Upper lobe of left lung (tissue), 6 donors: ENCODE data around the gene NLRP1. TPM values are rescaled to one million over a fixed set of nuclear protein-coding genes. Genes with fewer than 3 reads are reported as not detected.
"Not testable (repeated sequence)": the region's sequence is repeated elsewhere in the genome, so short reads cannot be mapped to it uniquely, and the experiment has no call there.

Experiments used
- ATAC-seq, 2 donors: fragments of 200-7000 bp; cut with Tn5 transposase; one replicate each; pipeline ENCODE4 v1.9.1; 2022; ENCODE audit warnings: mild to moderate bottlenecking in 2 of 2, moderate library complexity in 2 of 2; ENCODE audit not compliant: low FRiP score in 2 of 2
- DNase-seq, 2 donors: peaks; one replicate each; pipeline ENCODE4 v3.0.0-alpha.2; 2019 to 2020
- H3K27ac ChIP-seq, 4 donors: fragments of 200-600 bp; sonication (generic); one replicate each; pipeline ENCODE4 v1.5.1; 2016 to 2019
- H3K27me3 ChIP-seq, 4 donors: fragments of 200-600 bp; sonication (generic); one replicate each; pipeline ENCODE4 v1.5.1; 2017 to 2019
- H3K36me3 ChIP-seq, 4 donors: fragments of 200-600 bp; sonication (generic); one replicate each; pipeline ENCODE4 v1.5.1; 2016 to 2019
- H3K4me1 ChIP-seq, 4 donors: fragments of 200-600 bp; sonication (generic); one replicate each; pipeline ENCODE4 v1.5.1; 2018 to 2019
- H3K4me3 ChIP-seq, 4 donors: fragments of 200-600 bp; sonication (generic); one replicate each; pipeline ENCODE4 v1.5.1; 2017 to 2019; ENCODE audit warnings: mild to moderate bottlenecking in 2 of 4, moderate library complexity in 1 of 4
- H3K9me3 ChIP-seq, 4 donors: fragments of 200-600 bp; sonication (generic); one replicate each; pipeline ENCODE4 v1.5.1; 2018 to 2019
- CTCF ChIP-seq, 6 experiments: fragments of 450-650 bp in 4 of 6; fragments of 200-600 bp in 2 of 6; sonication (generic) in 2 of 6; IDR thresholded peaks; one replicate each; pipeline ENCODE4 v1.5.1; 2016 to 2019; ENCODE audit warnings: antibody characterized with exemption in 6 of 6
- EP300 ChIP-seq, 4 donors: sonication (generic); formaldehyde crosslinking; IDR thresholded peaks; one replicate each; pipeline ENCODE4 v1.5.1; 2017; ENCODE audit warnings: antibody characterized with exemption in 4 of 4, control low read depth in 2 of 4
- POLR2A ChIP-seq, 4 donors: fragments of 450-650 bp; IDR thresholded peaks; one replicate each; pipeline ENCODE4 v1.5.1; 2016 to 2017; ENCODE audit warnings: antibody characterized with exemption in 4 of 4, mild to moderate bottlenecking in 2 of 4
- POLR2AphosphoS5 ChIP-seq, 2 donors: sonication (generic); formaldehyde crosslinking; IDR thresholded peaks; one replicate each; pipeline ENCODE4 v1.5.1; 2017; ENCODE audit warnings: antibody characterized with exemption in 2 of 2
- WGBS, 2 donors: methylation state at CpG; one replicate each; pipeline ENCODE4 v1.1.5; 2017 to 2018; 5-methylcytosine and 5-hydroxymethylcytosine counted together
- total RNA-seq, 6 donors: library from RNA; depleted of rRNA in 4 of 6; stranded (reverse); fragments of >200 nt in 4 of 6; gene quantifications; one replicate each; pipeline versions ENCODE4 v1.1.0 to v1.2.1, GENCODE V29; 2016 to 2021
- donor health status: DM: no; HTN: no; CAD: no; lungs with moderate emphysema.
- donor health status: DM: no; HTN: yes; CAD: no; lungs with severe emphysema.

The NLRP1 gene
- total RNA-seq, 6 donors from 2014 or later, result 24.3 to 137 (median 41.5) TPM

- Histone ChIP-seq H3K9me3 (no peaks in the 10 kb centered on the region), H3K4me3 (no peak overlapping the region), H3K36me3 (peaks cover 0 to 26% (median 5%) of the 10 kb centered on the region in 4 donors), H3K27me3 (no peaks in the 10 kb centered on the region), H3K4me1 (peaks cover 30 to 48% (median 41%) of the 10 kb centered on the region in 4 donors), H3K27ac (no peak overlapping the region)
- ATAC-seq (no peak), DNase-seq (no peak)
- 63 to 65% methylated on average over 3 of the region's 3 CpGs for WGBS, 2 donors
- TF ChIP-seq POLR2A (IDR thresholded peaks at IDR 0.05), result no peak
- no peak for TF ChIP-seq EP300 (IDR thresholded peaks at IDR 0.05)
- no peak for TF ChIP-seq POLR2AphosphoS5 (IDR thresholded peaks at IDR 0.05)
- TF ChIP-seq CTCF (IDR thresholded peaks at IDR 0.05), result no peak
These were observed 3.3 kb downstream of the NLRP1 start for GRCh38 chr17:5580969-5581368.

DNA sequence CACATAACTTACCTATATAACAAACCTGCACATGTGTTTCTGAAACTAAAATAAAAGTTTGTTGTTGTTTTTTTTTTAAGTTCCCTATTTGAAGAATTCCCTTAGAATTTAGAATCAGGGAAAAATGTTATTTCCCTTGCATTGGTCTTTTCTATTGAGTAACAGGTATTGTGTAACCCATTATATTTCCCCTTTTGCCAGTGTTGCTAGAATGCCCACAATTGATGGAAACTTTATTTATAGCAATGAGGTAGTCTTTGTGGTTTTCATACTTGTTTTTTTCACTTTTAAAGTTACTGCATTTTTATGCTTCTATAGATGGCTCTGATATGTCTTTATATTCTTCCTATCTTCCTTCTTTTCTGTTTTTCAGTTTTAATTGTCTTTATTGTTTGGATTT is 3.9 kb downstream of the NLRP1 start:
- DNase-seq, result no peak
- H3K9me3 ChIP-seq, result no peaks in the 10 kb centered on the region
- peaks cover 25 to 42% (median 35%) of the 10 kb centered on the region in 4 donors for H3K4me1 ChIP-seq
- H3K36me3 ChIP-seq, result peaks cover 0 to 26% (median 5%) of the 10 kb centered on the region in 4 donors
- TF ChIP-seq CTCF (IDR thresholded peaks at IDR 0.05), result no peak
- TF ChIP-seq POLR2AphosphoS5 (IDR thresholded peaks at IDR 0.05), result no peak
- H3K4me3 ChIP-seq, result no peak overlapping the region
- ATAC-seq, result no peak
- no peak overlapping the region for H3K27ac ChIP-seq
- H3K27me3 ChIP-seq, result no peaks in the 10 kb centered on the region

- Histone ChIP-seq H3K36me3 (peaks cover 0 to 30% (median 5%) of the 10 kb centered on the region in 4 donors), H3K4me1 (peaks cover 15 to 33% (median 23%) of the 10 kb centered on the region in 4 donors)
- H3K9me3 ChIP-seq, ATAC-seq, DNase-seq, H3K4me3 ChIP-seq, H3K27ac ChIP-seq, H3K27me3 ChIP-seq: not testable (repeated sequence)
- 91 to 96% methylated on average over 3 to 4 of the region's 4 CpGs for WGBS, 2 donors
These were observed 5.5 kb downstream of the NLRP1 start for GRCh38 chr17:5578768-5579167.

- H3K27me3 ChIP-seq, H3K9me3 ChIP-seq, ATAC-seq, DNase-seq, H3K4me1 ChIP-seq, H3K27ac ChIP-seq, H3K4me3 ChIP-seq: not testable (repeated sequence)
- 86 to 97% methylated on average over 4 to 7 of the region's 7 CpGs for WGBS, 2 donors
- H3K36me3 ChIP-seq, result peaks cover 0 to 15% (median 0%) of the 10 kb centered on the region in 4 donors
These were observed 11.3 kb downstream of the NLRP1 start for GRCh38 chr17:5573017-5573416.

GRCh38 chr17:5571281-5571680 is 13.0 kb downstream of the NLRP1 start:
- TF ChIP-seq POLR2A (IDR thresholded peaks at IDR 0.05), result no peak
- no peak for TF ChIP-seq CTCF (IDR thresholded peaks at IDR 0.05)
- TF ChIP-seq EP300 (IDR thresholded peaks at IDR 0.05), result no peak
- no peak for TF ChIP-seq POLR2AphosphoS5 (IDR thresholded peaks at IDR 0.05)
- Histone ChIP-seq H3K36me3 (peaks cover 0 to 18% (median 0%) of the 10 kb centered on the region in 4 donors), H3K4me1 (no peaks in the 10 kb centered on the region), H3K27me3 (no peaks in the 10 kb centered on the region), H3K4me3 (no peak overlapping the region), H3K9me3 (no peaks in the 10 kb centered on the region), H3K27ac (no peak overlapping the region)
- DNase-seq, result no peak
- no peak for ATAC-seq
- whole genome bisulfite sequencing, 2 donors, result 90 to 96% methylated on average over 1 of the region's 1 CpG

GRCh38 chr17:5565808-5566207 is 18.5 kb downstream of the NLRP1 start:
- Histone ChIP-seq H3K4me3 (no peak overlapping the region), H3K36me3 (peaks cover 0 to 3% (median 0%) of the 10 kb centered on the region in 4 donors), H3K27ac (no peak overlapping the region), H3K27me3 (no peaks in the 10 kb centered on the region), H3K4me1 (no peaks in the 10 kb centered on the region), H3K9me3 (no peaks in the 10 kb centered on the region)
- WGBS, 2 donors, result 83 to 93% methylated on average over 2 of the region's 2 CpGs
- DNase-seq (no peak), ATAC-seq (no peak)
- TF ChIP-seq EP300 (IDR thresholded peaks at IDR 0.05) (no peak), POLR2AphosphoS5 (IDR thresholded peaks at IDR 0.05) (no peak), POLR2A (IDR thresholded peaks at IDR 0.05) (no peak), CTCF (IDR thresholded peaks at IDR 0.05) (no peak)
